Measurements from ENCODE around the gene FXYD5. TPM values are rescaled to one million over a fixed set of nuclear protein-coding genes. Genes with fewer than 3 reads are reported as not detected.

FXYD5 gene
- polyA plus RNA-seq, 2 of the 4 experiments (the other 2 are of a cell fraction), result 70.8 to 113 TPM

- ATAC-seq (no peak), DNase-seq (ENCODE audit: low read depth in 1 of 2, low spot score in 1 of 2) (no peak), FAIRE-seq (no peak)
- POLR2A ChIA-PET, result interaction anchor here (0.6 to 1.3 kb wide), 3 partner anchors 16 to 1281 kb away, joined by 6 to 9 read pairs (median 7); no protein-coding TSS in a partner anchor
- H3K27ac ChIP-seq, result peak overlapping the region; percentile 75 to 83; a peak in 5 of 6 replicates
- 88% methylated on average over 19 of the region's 19 CpGs for WGBS (ENCODE audit: missing lambda C conversion rate)
- H3K9me3 ChIP-seq, result no peaks in the 10 kb centered on the region
- CTCF ChIA-PET, result interaction anchor here (0.6 to 7.6 kb wide), 12 partner anchors 9 to 370 kb away, joined by 3 to 145 read pairs (median 6); partner anchors contain the start of genes FXYD1, FXYD3 and LGI4
- peaks cover 24% of the 10 kb centered on the region for H3K4me1 ChIP-seq
- H3K4me3 ChIP-seq, result no peak overlapping the region
- H3K4me2 ChIP-seq, result peak overlapping the region; percentile 91; the same call in 1 of the 3 replicates
- peak; percentile 22; the same call in 1 of the 2 replicates for TF ChIP-seq POLR2A (IDR thresholded peaks at IDR 0.05; ENCODE audit: low read length)
- no peak for TF ChIP-seq NR3C1 (IDR thresholded peaks at IDR 0.05)
- TF ChIP-seq TFCP2L1 (CRISPR knock-in tag; IDR thresholded peaks at IDR 0.05), result no peak
Measured at GRCh38 chr19:35125270-35125717, 29.2 kb upstream of the FXYD5 start.

- POLR2A ChIA-PET, result no interaction called here
- CTCF ChIA-PET, result interaction anchor here (0.6 to 7.6 kb wide), 12 partner anchors 10 to 369 kb away, joined by 3 to 145 read pairs (median 8); partner anchors contain the start of genes FXYD1, FXYD3 and LGI4
- DNase-seq (ENCODE audit: low read depth in 1 of 2, low spot score in 1 of 2), result no peak
Measured at GRCh38 chr19:35125749-35126623, 28.5 kb upstream of the FXYD5 start.

More at GRCh38 chr19:35125749-35126623, 28.5 kb upstream of the FXYD5 start:
- no peak overlapping the region for H3K27ac ChIP-seq
- TF ChIP-seq ZSCAN20 (CRISPR knock-in tag; IDR thresholded peaks at IDR 0.05), result no peak
- TF ChIP-seq RCOR1 (IDR thresholded peaks at IDR 0.05; ENCODE audit: low read depth, low read length), result no peak
- no peak for TF ChIP-seq RARB (CRISPR knock-in tag; IDR thresholded peaks at IDR 0.05)
- no peak for TF ChIP-seq REST (IDR thresholded peaks at IDR 0.05)
- no peak for TF ChIP-seq SMC3 (IDR thresholded peaks at IDR 0.05)
- TF ChIP-seq ZC3H11A (IDR thresholded peaks at IDR 0.05), result no peak
- TF ChIP-seq NR3C1 (IDR thresholded peaks at IDR 0.05), result no peak
- TF ChIP-seq MAZ (IDR thresholded peaks at IDR 0.05; ENCODE audit: borderline replicate concordance, low read depth, low read length), result no peak
- no peak for TF ChIP-seq FOSL2 (IDR thresholded peaks at IDR 0.05)
- no peak for TF ChIP-seq FOSL2 (CRISPR knock-in tag; IDR thresholded peaks at IDR 0.05)
- no peak for TF ChIP-seq USF2 (IDR thresholded peaks at IDR 0.05)
- no peak for TF ChIP-seq JUNB (IDR thresholded peaks at IDR 0.05)
- TF ChIP-seq CTCF (IDR thresholded peaks at IDR 0.05), result no peak
- TF ChIP-seq PBX3 (IDR thresholded peaks at IDR 0.05), result no peak
- no peak for TF ChIP-seq MAX (IDR thresholded peaks at IDR 0.05)
- TF ChIP-seq POLR2A (IDR thresholded peaks at IDR 0.05; ENCODE audit: low read length), result no peak
- H3K9me3 ChIP-seq, result no peaks in the 10 kb centered on the region
- FAIRE-seq (no peak), ATAC-seq (no peak)
- no peak overlapping the region for H3K4me3 ChIP-seq
- H3K4me2 ChIP-seq, result no peak overlapping the region
- 90% methylated on average over 35 of the region's 35 CpGs for WGBS (ENCODE audit: missing lambda C conversion rate)
- H3K4me1 ChIP-seq, result peaks cover 17% of the 10 kb centered on the region
